WTC11 (cell line): ENCODE data around the gene KNG1.

Experiments
- ATF3 ChIP-seq: sonication (generic); formaldehyde crosslinking; conservative IDR thresholded peaks from 2 replicates; pipeline ENCODE4 v1.8.1; 2022; ENCODE audit warnings: mild to moderate bottlenecking, missing genetic modification reagents
- CTCF ChIP-seq: fragments of 200-600 bp; IDR thresholded peaks from 2 replicates; pipeline ENCODE4 v1.8.0; 2022; ENCODE audit warnings: antibody characterized with exemption
- MAX ChIP-seq: sonication (generic); formaldehyde crosslinking; IDR thresholded peaks from 2 replicates; pipeline ENCODE4 v1.8.0; 2022; ENCODE audit warnings: mild to moderate bottlenecking, missing genetic modification reagents

- TF ChIP-seq CTCF = no peak
- no peak for TF ChIP-seq MAX (CRISPR knock-in tag)
- no peak for TF ChIP-seq ATF3 (CRISPR knock-in tag)
These were observed 23.3 kb upstream of the KNG1 start for GRCh38 chr3:186693843-186694242.
